K562 (cell line): ENCODE data around the gene LETM1. TPM values are rescaled to one million over a fixed set of nuclear protein-coding genes. Genes with fewer than 3 reads are reported as not detected.

Source experiments
- CHD1 ChIP-seq: fragments of 200-600 bp; sonication (generic); IDR thresholded peaks from one replicate; pipeline ENCODE4 v1.6.1; 2012; ENCODE audit warnings: mild to moderate bottlenecking, moderate library complexity, low read length, inconsistent platforms
- FOXA1 ChIP-seq: fragments of 450-650 bp; IDR thresholded peaks from 2 replicates; pipeline ENCODE4 v1.6.1; 2016; ENCODE audit warnings: mild to moderate bottlenecking, borderline replicate concordance
- GATA2 ChIP-seq: sonication (generic); formaldehyde crosslinking; IDR thresholded peaks from 2 replicates; pipeline ENCODE4 v1.4.0; 2020; ENCODE audit warnings: mild to moderate bottlenecking, missing genetic modification reagents
- HDAC6 ChIP-seq: IDR thresholded peaks from 2 replicates; pipeline ENCODE4 v1.6.1; 2012; ENCODE audit warnings: low read depth, mild to moderate bottlenecking, control low read depth, inconsistent platforms, low read length, moderate library complexity
- HNRNPL ChIP-seq: fragments of 200-400 bp; formaldehyde crosslinking; IDR thresholded peaks from 2 replicates; pipeline ENCODE4 v1.6.1; 2017; ENCODE audit warnings: low read depth, mild to moderate bottlenecking, low read length
- L3MBTL2 ChIP-seq: fragments of 450-650 bp; IDR thresholded peaks from 2 replicates; pipeline ENCODE4 v1.6.1; 2016; ENCODE audit warnings: mild to moderate bottlenecking, moderate library complexity
- MXI1 ChIP-seq: IDR thresholded peaks from 2 replicates; pipeline ENCODE4 v1.6.1; 2011; ENCODE audit warnings: low read depth, mild to moderate bottlenecking, improper control_type of control experiment, low read length
- NCOR1 ChIP-seq: fragments of 450-650 bp; IDR thresholded peaks from 2 replicates; pipeline ENCODE4 v1.6.1; 2016; ENCODE audit warnings: mild to moderate bottlenecking, moderate library complexity
- POLR2A ChIP-seq: fragments of 450-650 bp; conservative IDR thresholded peaks from 2 replicates; pipeline ENCODE4 v1.6.1; 2016
- POLR2H ChIP-seq: IDR thresholded peaks from 2 replicates; pipeline ENCODE4 v1.6.1; 2016; ENCODE audit warnings: missing genetic modification characterization, low read depth, mild to moderate bottlenecking, control low read depth, missing compliant biosample characterization, moderate library complexity
- SP2 ChIP-seq: IDR thresholded peaks from 2 replicates; pipeline ENCODE4 v1.6.1; 2011; ENCODE audit warnings: mild to moderate bottlenecking, low read depth, low read length, moderate library complexity; ENCODE audit not compliant: poor library complexity, severe bottlenecking; ENCODE audit errors: extremely low read depth
- SRSF7 ChIP-seq: fragments of 200-400 bp; formaldehyde crosslinking; optimal IDR thresholded peaks from 2 replicates; pipeline ENCODE3; 2017; ENCODE audit warnings: mild to moderate bottlenecking, low read depth, low read length
- TAF7 ChIP-seq: fragments of 450-650 bp; IDR thresholded peaks from 2 replicates; pipeline ENCODE4 v1.6.1; 2016; ENCODE audit warnings: missing genetic modification characterization, missing compliant biosample characterization
- TOE1 ChIP-seq, 2 experiments: fragments of 450-650 bp in 1 of 2; sonication (generic) in 1 of 2; formaldehyde crosslinking in 1 of 2; IDR thresholded peaks; 2 replicates each; pipeline versions ENCODE4 v1.7.1 to v1.8.0; 2016 to 2022; ENCODE audit warnings: borderline replicate concordance in 2 of 2, mild to moderate bottlenecking in 2 of 2, antibody characterized with exemption in 1 of 2, inconsistent platforms in 1 of 2, low read depth in 1 of 2, missing genetic modification reagents in 1 of 2, moderate library complexity in 1 of 2
- ZNF586 ChIP-seq: fragments of 450-650 bp; formaldehyde crosslinking; conservative IDR thresholded peaks from 2 replicates; pipeline ENCODE4 v1.4.0; 2020; ENCODE audit warnings: mild to moderate bottlenecking, moderate library complexity
- ZNF707 ChIP-seq: fragments of 250-450 bp; sonication (Bioruptor Pico); conservative IDR thresholded peaks from 2 replicates; pipeline ENCODE4 v1.8.0; 2022; ENCODE audit warnings: inconsistent platforms, mild to moderate bottlenecking, moderate library complexity
- polyA plus RNA-seq, 8 experiments: library from polyadenylated mRNA; depleted of rRNA in 4 of 8; stranded (reverse) in 5 of 8; unstranded in 3 of 8; fragments of >200 nt; fragmentation: Nextera tagmentation in 2 of 8; fragmentation: Illumina TruSeq in 1 of 8; extraction: Ambion mirVana in 2 of 8; extraction: Trizol in 1 of 8; gene quantifications; 2 replicates each; pipeline versions ENCODE4 v1.2.1 to v1.2.3, GENCODE V29; 2011 to 2014; ENCODE audit warnings: inconsistent platforms in 1 of 8, missing spikeins in 1 of 8
- total RNA-seq, 7 experiments: library from RNA; depleted of rRNA in 6 of 7; stranded (reverse); fragments of >200 nt in 6 of 7; fragmentation: Illumina TruSeq in 2 of 7; extraction: Trizol in 2 of 7; gene quantifications; 2 replicates each; pipeline versions ENCODE4 v1.2.1 to v1.2.3, GENCODE V29; 2011 to 2021; ENCODE audit warnings: low replicate concordance in 1 of 7
- TF ChIP-seq, protein P1 (sequence below): fragments of 250-450 bp; sonication (Bioruptor Pico); IDR thresholded peaks from 2 replicates; pipeline ENCODE4 v1.5.0; 2020; ENCODE audit warnings: mild to moderate bottlenecking, borderline replicate concordance
- TF ChIP-seq, protein P2 (sequence below): sonication (generic); formaldehyde crosslinking; IDR thresholded peaks from 2 replicates; pipeline ENCODE4 v1.8.1; 2023; ENCODE audit warnings: mild to moderate bottlenecking, missing genetic modification reagents
- TF ChIP-seq, protein P3 (sequence below): fragments of 250-450 bp; sonication (Bioruptor Pico); IDR thresholded peaks from 2 replicates; pipeline ENCODE4 v1.4.0; 2020
- TF ChIP-seq, protein P4 (sequence below): fragments of 450-650 bp; conservative IDR thresholded peaks from 2 replicates; pipeline ENCODE4 v1.6.1; 2016; ENCODE audit warnings: missing genetic modification characterization, low read depth, mild to moderate bottlenecking, control low read depth, missing compliant biosample characterization
- TF ChIP-seq, protein P5 (sequence below): sonication (generic); formaldehyde crosslinking; IDR thresholded peaks from 2 replicates; pipeline ENCODE4 v1.9.0; 2022; ENCODE audit warnings: mild to moderate bottlenecking, missing genetic modification reagents

Gene LETM1
- total and polyA plus RNA-seq, 9 of the 15 experiments (the other 6 are each of a cell fraction or from before 2014, with no cell fraction given), result 3.9 to 109 (median 35.0) TPM

DNA sequence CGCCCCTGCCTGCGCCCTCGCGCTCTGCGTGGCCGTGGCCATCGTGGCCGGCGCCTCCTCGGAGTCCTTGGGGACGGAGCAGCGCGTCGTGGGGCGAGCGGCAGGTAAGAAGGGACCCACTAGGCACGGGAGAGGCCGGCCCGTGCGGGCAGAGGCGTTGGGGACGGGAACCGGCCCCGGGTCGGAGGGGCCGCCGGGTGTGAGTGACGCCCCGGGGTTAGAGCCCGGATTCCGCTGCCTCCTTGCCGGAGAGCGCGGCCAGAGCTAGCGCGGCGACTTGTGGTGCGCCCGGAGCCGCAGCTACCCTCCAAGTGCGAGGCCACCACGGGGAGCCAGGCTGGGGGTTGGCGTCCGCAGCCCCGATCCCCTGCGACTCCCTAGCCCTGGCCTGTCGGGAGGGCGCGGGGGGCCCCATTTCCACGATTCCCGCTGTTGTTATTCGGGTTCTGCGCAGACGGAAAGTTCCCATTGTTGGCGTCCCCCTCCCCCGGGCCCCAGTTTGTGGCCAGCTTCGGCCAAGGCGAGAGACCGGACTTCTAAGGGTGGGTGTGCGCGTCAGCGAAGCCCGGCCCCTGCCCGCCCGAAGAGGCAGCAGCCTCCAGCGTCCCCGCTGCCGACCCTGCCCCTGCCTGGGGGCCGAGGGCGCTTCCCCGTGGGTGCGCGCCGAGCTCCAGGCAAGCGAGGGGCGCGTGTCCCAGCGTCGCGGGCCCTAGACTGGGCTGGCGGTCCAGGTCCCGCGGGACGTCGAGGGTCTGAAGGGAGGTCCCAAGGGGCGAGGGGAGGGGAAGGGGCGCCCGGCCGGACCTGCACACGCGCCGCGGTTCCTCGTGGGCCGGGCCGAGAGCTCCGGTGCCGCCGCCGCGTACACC is 61.8 kb downstream of the LETM1 start (continued):
- TF ChIP-seq, protein P1, sequence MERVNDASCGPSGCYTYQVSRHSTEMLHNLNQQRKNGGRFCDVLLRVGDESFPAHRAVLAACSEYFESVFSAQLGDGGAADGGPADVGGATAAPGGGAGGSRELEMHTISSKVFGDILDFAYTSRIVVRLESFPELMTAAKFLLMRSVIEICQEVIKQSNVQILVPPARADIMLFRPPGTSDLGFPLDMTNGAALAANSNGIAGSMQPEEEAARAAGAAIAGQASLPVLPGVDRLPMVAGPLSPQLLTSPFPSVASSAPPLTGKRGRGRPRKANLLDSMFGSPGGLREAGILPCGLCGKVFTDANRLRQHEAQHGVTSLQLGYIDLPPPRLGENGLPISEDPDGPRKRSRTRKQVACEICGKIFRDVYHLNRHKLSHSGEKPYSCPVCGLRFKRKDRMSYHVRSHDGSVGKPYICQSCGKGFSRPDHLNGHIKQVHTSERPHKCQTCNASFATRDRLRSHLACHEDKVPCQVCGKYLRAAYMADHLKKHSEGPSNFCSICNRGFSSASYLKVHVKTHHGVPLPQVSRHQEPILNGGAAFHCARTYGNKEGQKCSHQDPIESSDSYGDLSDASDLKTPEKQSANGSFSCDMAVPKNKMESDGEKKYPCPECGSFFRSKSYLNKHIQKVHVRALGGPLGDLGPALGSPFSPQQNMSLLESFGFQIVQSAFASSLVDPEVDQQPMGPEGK (CRISPR knock-in tag), result no peak
- TF ChIP-seq TOE1 (IDR thresholded peaks at IDR 0.05; ENCODE audit: borderline replicate concordance), result no peak
- no peak for TF ChIP-seq TOE1 (CRISPR knock-in tag; IDR thresholded peaks at IDR 0.05; ENCODE audit: borderline replicate concordance, low read depth)
- TF ChIP-seq POLR2H (tag), result no peak
- TF ChIP-seq CHD1, result peak; percentile 95
- TF ChIP-seq FOXA1, result no peak
- TF ChIP-seq HDAC6, result no peak
- TF ChIP-seq MXI1, result no peak
- TF ChIP-seq, protein P2, sequence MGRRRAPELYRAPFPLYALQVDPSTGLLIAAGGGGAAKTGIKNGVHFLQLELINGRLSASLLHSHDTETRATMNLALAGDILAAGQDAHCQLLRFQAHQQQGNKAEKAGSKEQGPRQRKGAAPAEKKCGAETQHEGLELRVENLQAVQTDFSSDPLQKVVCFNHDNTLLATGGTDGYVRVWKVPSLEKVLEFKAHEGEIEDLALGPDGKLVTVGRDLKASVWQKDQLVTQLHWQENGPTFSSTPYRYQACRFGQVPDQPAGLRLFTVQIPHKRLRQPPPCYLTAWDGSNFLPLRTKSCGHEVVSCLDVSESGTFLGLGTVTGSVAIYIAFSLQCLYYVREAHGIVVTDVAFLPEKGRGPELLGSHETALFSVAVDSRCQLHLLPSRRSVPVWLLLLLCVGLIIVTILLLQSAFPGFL, result no peak
- TF ChIP-seq, protein P3, sequence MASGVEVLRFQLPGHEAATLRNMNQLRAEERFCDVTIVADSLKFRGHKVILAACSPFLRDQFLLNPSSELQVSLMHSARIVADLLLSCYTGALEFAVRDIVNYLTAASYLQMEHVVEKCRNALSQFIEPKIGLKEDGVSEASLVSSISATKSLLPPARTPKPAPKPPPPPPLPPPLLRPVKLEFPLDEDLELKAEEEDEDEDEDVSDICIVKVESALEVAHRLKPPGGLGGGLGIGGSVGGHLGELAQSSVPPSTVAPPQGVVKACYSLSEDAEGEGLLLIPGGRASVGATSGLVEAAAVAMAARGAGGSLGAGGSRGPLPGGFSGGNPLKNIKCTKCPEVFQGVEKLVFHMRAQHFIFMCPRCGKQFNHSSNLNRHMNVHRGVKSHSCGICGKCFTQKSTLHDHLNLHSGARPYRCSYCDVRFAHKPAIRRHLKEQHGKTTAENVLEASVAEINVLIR (CRISPR knock-in tag), result no peak
- TF ChIP-seq HNRNPL, result peak; percentile 67; the same call in 1 of the 2 replicates
- TF ChIP-seq SP2, result no peak
- TF ChIP-seq, protein P4, sequence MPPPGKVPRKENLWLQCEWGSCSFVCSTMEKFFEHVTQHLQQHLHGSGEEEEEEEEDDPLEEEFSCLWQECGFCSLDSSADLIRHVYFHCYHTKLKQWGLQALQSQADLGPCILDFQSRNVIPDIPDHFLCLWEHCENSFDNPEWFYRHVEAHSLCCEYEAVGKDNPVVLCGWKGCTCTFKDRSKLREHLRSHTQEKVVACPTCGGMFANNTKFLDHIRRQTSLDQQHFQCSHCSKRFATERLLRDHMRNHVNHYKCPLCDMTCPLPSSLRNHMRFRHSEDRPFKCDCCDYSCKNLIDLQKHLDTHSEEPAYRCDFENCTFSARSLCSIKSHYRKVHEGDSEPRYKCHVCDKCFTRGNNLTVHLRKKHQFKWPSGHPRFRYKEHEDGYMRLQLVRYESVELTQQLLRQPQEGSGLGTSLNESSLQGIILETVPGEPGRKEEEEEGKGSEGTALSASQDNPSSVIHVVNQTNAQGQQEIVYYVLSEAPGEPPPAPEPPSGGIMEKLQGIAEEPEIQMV (tag), result no peak
- no peak for TF ChIP-seq SRSF7
- no peak for TF ChIP-seq GATA2
- TF ChIP-seq POLR2A, result no peak
- no peak for TF ChIP-seq NCOR1
- no peak for TF ChIP-seq ZNF586 (CRISPR knock-in tag)
- TF ChIP-seq L3MBTL2, result peak; percentile 76
- no peak for TF ChIP-seq TAF7 (tag)
- no peak for TF ChIP-seq ZNF707 (CRISPR knock-in tag)
- TF ChIP-seq, protein P5, sequence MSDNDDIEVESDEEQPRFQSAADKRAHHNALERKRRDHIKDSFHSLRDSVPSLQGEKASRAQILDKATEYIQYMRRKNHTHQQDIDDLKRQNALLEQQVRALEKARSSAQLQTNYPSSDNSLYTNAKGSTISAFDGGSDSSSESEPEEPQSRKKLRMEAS (CRISPR knock-in tag), result no peak; the same call in 1 of the 2 replicates
